ENCODE measurements around the gene RPSA. TPM values are rescaled to one million over a fixed set of nuclear protein-coding genes. Genes with fewer than 3 reads are reported as not detected.
"Not testable (repeated sequence)": the region's sequence is repeated elsewhere in the genome, so short reads cannot be mapped to it uniquely, and the experiment has no call there.

RPSA gene

DNA sequence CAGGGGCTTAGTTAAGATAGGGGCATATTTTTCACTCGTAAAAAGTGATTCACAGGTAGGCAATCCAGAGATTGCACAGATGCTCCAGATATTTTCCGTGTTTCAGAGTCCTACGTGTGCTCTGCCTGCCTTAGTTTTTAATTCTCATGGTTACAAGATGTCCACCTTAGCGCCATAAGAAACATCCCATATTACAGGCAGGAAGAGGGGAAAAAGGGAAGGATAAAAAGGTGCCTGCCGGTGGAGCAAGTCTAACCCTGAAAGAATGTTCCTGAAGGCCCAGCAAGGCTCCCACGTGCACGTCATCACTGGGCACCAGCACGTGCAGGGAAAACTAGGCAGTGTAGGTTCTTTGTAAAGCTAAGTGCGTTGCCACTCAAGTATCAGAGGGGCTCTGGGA, 50.8 kb downstream of the RPSA start:
- Histone ChIP-seq H3K4me2 (ENCODE audit: low read length) (no peak overlapping the region), H3K4me3 (ENCODE audit: low read length) (no peak overlapping the region), H3K9ac (ENCODE audit: low read length) (no peak overlapping the region), H3K27ac (ENCODE audit: low read depth, low read length) (no peak overlapping the region), H3K79me1 (ENCODE audit: low read length) (no peaks in the 10 kb centered on the region), H4K5ac (ENCODE audit: low read length) (no peak overlapping the region), H2BK5ac (ENCODE audit: low read length) (no peak overlapping the region), H3K56ac (ENCODE audit: low read length) (no peak overlapping the region), H2BK120ac (ENCODE audit: low read depth, low read length) (no peak overlapping the region), H3K18ac (ENCODE audit: low read length) (no peak overlapping the region), H3K36me3 (ENCODE audit: control insufficient read depth, insufficient read depth, low read length) (no peaks in the 10 kb centered on the region), H3K4me1 (ENCODE audit: control insufficient read depth, low read depth, low read length) (no peaks in the 10 kb centered on the region), H3K79me2 (ENCODE audit: control insufficient read depth, insufficient read depth, low read length) (no peaks in the 10 kb centered on the region), H3K27me3 (ENCODE audit: insufficient read depth, low read length, poor library complexity) (no peaks in the 10 kb centered on the region), H4K8ac (ENCODE audit: low read depth, low read length) (no peak overlapping the region), H3K4ac (ENCODE audit: low read depth, low read length) (no peak overlapping the region), H2AK5ac (ENCODE audit: low read length) (no peak overlapping the region), H2BK15ac (replicated peaks; ENCODE audit: low read depth) (no peak overlapping the region), H3K23ac (ENCODE audit: low read length) (no peak overlapping the region)
- no peak for DNase-seq
- no CpG with 5 or more reads among the region's 9 CpGs for WGBS (ENCODE audit: extremely low coverage, insufficient coverage, low lambda C conversion rate)

DNA sequence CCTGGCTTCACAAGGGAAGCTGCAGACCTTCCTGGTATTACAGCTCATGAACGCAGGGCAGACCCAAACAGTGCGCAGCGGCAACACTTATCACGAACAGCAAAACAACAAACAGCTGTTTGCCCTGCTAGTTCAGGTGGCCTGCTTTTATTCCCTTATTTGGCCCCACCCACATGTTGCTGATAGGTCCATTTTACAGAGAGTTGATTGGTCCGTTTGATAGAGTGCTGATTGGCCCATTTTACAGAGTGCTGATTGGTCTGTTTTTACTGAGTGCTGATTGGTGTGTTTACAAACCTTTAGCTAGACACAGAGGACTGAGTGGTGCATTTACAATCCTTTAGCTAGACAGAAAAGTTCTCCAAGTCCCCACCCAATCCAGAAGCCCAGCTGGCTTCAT, 52.1 kb downstream of the RPSA start:
- no CpG with 5 or more reads among the region's 5 CpGs for WGBS (ENCODE audit: extremely low coverage, insufficient coverage, low lambda C conversion rate)
- H2AK5ac ChIP-seq (ENCODE audit: low read length); H3K4me1 ChIP-seq (ENCODE audit: control insufficient read depth, low read depth, low read length): not testable (repeated sequence)

DNA sequence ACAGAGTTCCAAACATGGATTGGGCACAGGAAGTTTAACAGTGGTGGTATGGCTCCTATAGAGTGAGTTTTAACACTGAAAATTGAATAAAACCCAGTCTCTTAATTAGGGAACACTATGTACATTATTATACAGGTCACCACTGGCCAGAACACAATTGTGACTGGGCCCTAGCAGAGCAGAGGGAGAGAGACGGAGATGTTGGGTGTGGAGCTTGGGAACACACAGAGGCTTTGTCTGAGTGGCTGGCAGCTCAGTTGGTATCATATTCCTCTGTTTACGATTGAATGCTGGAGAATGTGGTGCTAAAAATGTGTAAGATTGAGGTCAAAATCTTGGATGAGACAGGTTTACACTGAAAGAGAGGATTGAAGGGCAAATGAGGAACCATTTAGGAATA, 54.2 kb downstream of the RPSA start:
- DNase-seq = no peak
- H3K9ac ChIP-seq (ENCODE audit: low read length) = no peak overlapping the region
- H3K4ac ChIP-seq (ENCODE audit: low read depth, low read length) = no peak overlapping the region
- H3K27ac ChIP-seq (ENCODE audit: low read depth, low read length) = no peak overlapping the region
- H3K79me2 ChIP-seq (ENCODE audit: control insufficient read depth, insufficient read depth, low read length) = no peaks in the 10 kb centered on the region
- H3K79me1 ChIP-seq (ENCODE audit: low read length) = no peaks in the 10 kb centered on the region
- WGBS (ENCODE audit: extremely low coverage, insufficient coverage, low lambda C conversion rate) = no CpG with 5 or more reads among the region's 2 CpGs
- H3K36me3 ChIP-seq (ENCODE audit: control insufficient read depth, insufficient read depth, low read length) = no peaks in the 10 kb centered on the region
- no peak overlapping the region for H2BK15ac ChIP-seq (replicated peaks; ENCODE audit: low read depth)
- no peak overlapping the region for H3K4me2 ChIP-seq (ENCODE audit: low read length)
- no peak overlapping the region for H3K23ac ChIP-seq (ENCODE audit: low read length)
- no peak overlapping the region for H4K5ac ChIP-seq (ENCODE audit: low read length)
- H4K8ac ChIP-seq (ENCODE audit: low read depth, low read length) = no peak overlapping the region
- H3K27me3 ChIP-seq (ENCODE audit: insufficient read depth, low read length, poor library complexity) = no peaks in the 10 kb centered on the region
- H3K4me3 ChIP-seq (ENCODE audit: low read length) = no peak overlapping the region
- no peak overlapping the region for H2AK5ac ChIP-seq (ENCODE audit: low read length)
- H2BK5ac ChIP-seq (ENCODE audit: low read length) = no peak overlapping the region
- H2BK120ac ChIP-seq (ENCODE audit: low read depth, low read length) = no peak overlapping the region
- H3K56ac ChIP-seq (ENCODE audit: low read length) = no peak overlapping the region
- H3K4me1 ChIP-seq (ENCODE audit: control insufficient read depth, low read depth, low read length) = no peaks in the 10 kb centered on the region
- H3K18ac ChIP-seq (ENCODE audit: low read length) = no peak overlapping the region

More for the DNA sequence above, 52.1 kb downstream of the RPSA start:
- not testable (repeated sequence) for H3K18ac ChIP-seq (ENCODE audit: low read length); H4K5ac ChIP-seq (ENCODE audit: low read length); DNase-seq; H3K4me2 ChIP-seq (ENCODE audit: low read length); H2BK5ac ChIP-seq (ENCODE audit: low read length); H3K4me3 ChIP-seq (ENCODE audit: low read length); H3K27me3 ChIP-seq (ENCODE audit: insufficient read depth, low read length, poor library complexity); H3K9ac ChIP-seq (ENCODE audit: low read length); H2BK120ac ChIP-seq (ENCODE audit: low read depth, low read length); H3K36me3 ChIP-seq (ENCODE audit: control insufficient read depth, insufficient read depth, low read length); H2BK15ac ChIP-seq (replicated peaks; ENCODE audit: low read depth); H4K8ac ChIP-seq (ENCODE audit: low read depth, low read length); H3K4ac ChIP-seq (ENCODE audit: low read depth, low read length); H3K79me1 ChIP-seq (ENCODE audit: low read length); H3K79me2 ChIP-seq (ENCODE audit: control insufficient read depth, insufficient read depth, low read length); H3K56ac ChIP-seq (ENCODE audit: low read length); H3K27ac ChIP-seq (ENCODE audit: low read depth, low read length); H3K23ac ChIP-seq (ENCODE audit: low read length)

Small RNA genes lying within 50 kb of the gene (small RNA-seq; reads per million reads assigned to genes)
- gene SNORA6 (ENCODE audit: insufficient read depth) (not detected), gene SNORA62 (ENCODE audit: insufficient read depth) (not detected)
